ENCODE data around the gene AGMO.

- TF ChIP-seq CTCF (IDR thresholded peaks at IDR 0.05; ENCODE audit: low read length) (no peak), EZH2phosphoT487 (IDR thresholded peaks at IDR 0.05; ENCODE audit: low read length) (no peak)
Measured at GRCh38 chr7:15417341-15417988, 144.3 kb downstream of the AGMO start.
